HG03565 (cell line): Measurements from ENCODE around the gene ARNT2.

ENCODE experiments used
- ATAC-seq: cut with Tn5 transposase; IDR thresholded peaks from one replicate; pipeline ENCODE4 v1.9.1; 2021; ENCODE audit warnings: mild to moderate bottlenecking, moderate library complexity; ENCODE audit not compliant: unreplicated experiment

Gene ARNT2

GRCh38 chr15:80550219-80550907 lies 146.2 kb downstream of the ARNT2 start:
- ATAC-seq = no peak

GRCh38 chr15:80550908-80551260 lies 146.7 kb downstream of the ARNT2 start:
- ATAC-seq = no peak

GRCh38 chr15:80551348-80551747 lies 147.2 kb downstream of the ARNT2 start:
- ATAC-seq = no peak

GRCh38 chr15:80554560-80554959 lies 150.4 kb downstream of the ARNT2 start:
- ATAC-seq = no peak

- no peak for ATAC-seq
Observed at GRCh38 chr15:80556694-80557367, 152.6 kb downstream of the ARNT2 start.

- no peak for ATAC-seq
Observed at GRCh38 chr15:80557441-80558234, 153.5 kb downstream of the ARNT2 start.

GRCh38 chr15:80558631-80559319 lies 154.6 kb downstream of the ARNT2 start:
- ATAC-seq = no peak

GRCh38 chr15:80559320-80559693 lies 155.1 kb downstream of the ARNT2 start:
- ATAC-seq = no peak

- no peak for ATAC-seq
Observed at GRCh38 chr15:80559761-80560160, 155.6 kb downstream of the ARNT2 start.

GRCh38 chr15:80560601-80561400 lies 156.6 kb downstream of the ARNT2 start:
- ATAC-seq = no peak

- ATAC-seq = no peak
Observed at GRCh38 chr15:80561500-80561899, 157.3 kb downstream of the ARNT2 start.

- no peak for ATAC-seq
Observed at GRCh38 chr15:80562033-80562432, 157.9 kb downstream of the ARNT2 start.

- ATAC-seq = no peak
Observed at GRCh38 chr15:80562846-80563245, 158.7 kb downstream of the ARNT2 start.

GRCh38 chr15:80563372-80563997 lies 159.3 kb downstream of the ARNT2 start:
- no peak for ATAC-seq

- no peak for ATAC-seq
Observed at GRCh38 chr15:80564056-80564455, 159.9 kb downstream of the ARNT2 start.

- ATAC-seq = no peak
Observed at GRCh38 chr15:80565398-80565797, 161.2 kb downstream of the ARNT2 start.

- no peak for ATAC-seq
Observed at GRCh38 chr15:80565988-80566387, 161.8 kb downstream of the ARNT2 start.

GRCh38 chr15:80567721-80568157 lies 163.6 kb downstream of the ARNT2 start:
- no peak for ATAC-seq

- no peak for ATAC-seq
Observed at GRCh38 chr15:80568298-80568697, 164.1 kb downstream of the ARNT2 start.
